Hepatocyte (in vitro differentiated cells): Measurements from ENCODE around the gene PLS1.
"Not testable (repeated sequence)": the region's sequence is repeated elsewhere in the genome, so short reads cannot be mapped to it uniquely, and the experiment has no call there.

Source experiments
- EZH2 ChIP-seq: fragments of 200-600 bp; sonication (generic); IDR thresholded peaks from 2 replicates; pipeline ENCODE4 v1.6.1; 2016; ENCODE audit warnings: antibody characterized with exemption, mild to moderate bottlenecking, borderline replicate concordance
- TF ChIP-seq, protein P1 (sequence below): fragments of 200-600 bp; sonication (generic); IDR thresholded peaks from 2 replicates; pipeline ENCODE4 v1.5.1; 2016; ENCODE audit warnings: antibody characterized with exemption, mild to moderate bottlenecking; ENCODE audit not compliant: poor library complexity

DNA sequence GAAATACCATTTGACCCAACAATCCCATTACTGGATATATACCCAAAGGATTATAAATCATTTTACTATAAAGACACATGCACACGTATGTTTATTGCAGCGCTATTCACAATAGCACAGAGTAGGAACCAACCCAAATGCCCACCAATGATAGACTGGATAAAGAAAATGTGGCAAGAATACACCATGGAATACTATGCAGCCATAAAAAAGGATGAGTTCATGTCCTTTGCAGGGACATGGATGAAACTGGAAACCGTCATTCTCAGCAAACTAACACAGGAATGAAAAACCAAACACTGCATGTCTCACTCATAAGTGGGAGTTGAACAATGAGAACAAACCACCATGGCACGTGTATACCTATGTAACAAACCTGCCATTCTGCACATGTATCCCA, 154.3 kb downstream of the PLS1 start:
- TF ChIP-seq, protein P1, sequence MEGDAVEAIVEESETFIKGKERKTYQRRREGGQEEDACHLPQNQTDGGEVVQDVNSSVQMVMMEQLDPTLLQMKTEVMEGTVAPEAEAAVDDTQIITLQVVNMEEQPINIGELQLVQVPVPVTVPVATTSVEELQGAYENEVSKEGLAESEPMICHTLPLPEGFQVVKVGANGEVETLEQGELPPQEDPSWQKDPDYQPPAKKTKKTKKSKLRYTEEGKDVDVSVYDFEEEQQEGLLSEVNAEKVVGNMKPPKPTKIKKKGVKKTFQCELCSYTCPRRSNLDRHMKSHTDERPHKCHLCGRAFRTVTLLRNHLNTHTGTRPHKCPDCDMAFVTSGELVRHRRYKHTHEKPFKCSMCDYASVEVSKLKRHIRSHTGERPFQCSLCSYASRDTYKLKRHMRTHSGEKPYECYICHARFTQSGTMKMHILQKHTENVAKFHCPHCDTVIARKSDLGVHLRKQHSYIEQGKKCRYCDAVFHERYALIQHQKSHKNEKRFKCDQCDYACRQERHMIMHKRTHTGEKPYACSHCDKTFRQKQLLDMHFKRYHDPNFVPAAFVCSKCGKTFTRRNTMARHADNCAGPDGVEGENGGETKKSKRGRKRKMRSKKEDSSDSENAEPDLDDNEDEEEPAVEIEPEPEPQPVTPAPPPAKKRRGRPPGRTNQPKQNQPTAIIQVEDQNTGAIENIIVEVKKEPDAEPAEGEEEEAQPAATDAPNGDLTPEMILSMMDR, result not testable (repeated sequence)
- not testable (repeated sequence) for TF ChIP-seq EZH2
